Neural cell (in vitro differentiated cells): ENCODE data around the gene YAF2.

Experiments used
- EZH2 ChIP-seq: fragments of 200-600, 300-800 bp; shearing (Covaris generic), sonication (generic); IDR thresholded peaks from 2 replicates; pipeline ENCODE4 v1.6.1; 2014; ENCODE audit warnings: antibody characterized with exemption, low read length, borderline replicate concordance, mild to moderate bottlenecking; ENCODE audit not compliant: insufficient read depth, poor library complexity, severe bottlenecking
- POLR2AphosphoS5 ChIP-seq: IDR thresholded peaks from 2 replicates; pipeline ENCODE4 v1.6.1; 2012

DNA sequence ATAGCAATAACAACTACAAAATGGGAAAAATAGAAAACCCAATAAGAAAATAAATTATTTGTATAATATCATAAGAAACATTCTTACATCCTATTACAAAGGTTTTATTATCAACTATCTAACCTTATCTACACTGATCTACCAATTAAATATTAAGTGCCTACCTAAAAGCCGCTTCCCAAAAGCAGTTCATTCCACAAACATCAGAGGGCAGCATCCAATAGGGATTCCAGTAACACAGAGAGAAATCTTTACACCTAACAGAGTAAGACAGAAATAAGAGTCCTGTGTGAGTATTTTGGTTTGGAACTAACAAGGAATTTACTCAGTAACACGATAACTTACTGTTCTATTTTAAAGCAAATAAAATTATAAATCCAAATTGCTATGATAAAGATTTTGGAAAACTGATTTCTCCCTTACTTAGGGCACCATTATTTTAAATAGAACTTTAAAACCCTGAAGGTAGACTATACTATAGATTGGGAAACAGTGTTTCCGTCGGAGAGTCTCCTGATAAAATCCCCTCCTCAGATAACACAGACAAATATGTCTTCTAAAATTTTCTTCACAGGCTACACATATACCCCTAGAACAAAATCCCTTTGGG, 108.3 kb downstream of the YAF2 start:
- no peak for TF ChIP-seq EZH2
- TF ChIP-seq POLR2AphosphoS5 = no peak
